Stimulated activated naive CD4-positive, alpha-beta T cell (primary cell): Measurements from ENCODE around the gene ITPRID1.

ENCODE experiments used
- DNase-seq, 6 experiments: peaks; one replicate each; lab custom pipeline; 2025; lab: John Stamatoyannopoulos, UW

ITPRID1 gene

DNA sequence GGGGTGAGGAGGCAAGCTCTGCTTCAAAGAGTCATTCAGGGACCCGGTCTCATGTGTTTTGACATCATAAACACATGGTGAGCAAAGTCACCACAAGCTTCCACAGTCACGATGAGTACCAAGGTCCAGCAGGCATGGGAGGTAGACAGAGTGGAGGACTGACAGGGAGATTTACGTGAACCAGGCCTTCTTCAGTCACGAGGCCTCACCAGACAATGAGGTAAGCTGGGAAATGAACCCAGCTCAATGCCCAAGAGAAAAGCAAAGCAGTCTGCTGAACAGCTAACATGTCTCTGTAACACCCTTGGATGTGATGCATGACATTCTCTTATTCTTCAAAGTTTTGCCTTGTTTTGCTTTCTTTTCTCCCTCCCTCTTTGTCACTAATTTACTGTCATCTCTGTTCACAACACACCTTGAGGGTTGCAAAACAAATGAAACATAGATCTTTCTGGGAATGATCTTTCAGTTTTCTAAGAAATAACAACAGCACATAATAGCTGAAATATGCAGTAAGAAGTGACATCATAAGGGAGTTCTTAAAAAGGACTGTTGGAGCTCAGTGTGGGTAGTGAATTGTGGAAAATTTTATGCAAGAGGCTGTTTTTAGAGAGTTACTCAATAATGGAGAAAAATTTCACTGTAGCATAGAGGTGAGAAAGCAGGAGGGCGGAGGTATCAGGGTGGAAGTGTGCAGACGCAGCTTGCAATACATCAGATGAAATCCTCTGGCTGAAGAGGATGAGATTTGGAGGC lies 182.1 kb downstream of the ITPRID1 start:
- no peak for DNase-seq

DNA sequence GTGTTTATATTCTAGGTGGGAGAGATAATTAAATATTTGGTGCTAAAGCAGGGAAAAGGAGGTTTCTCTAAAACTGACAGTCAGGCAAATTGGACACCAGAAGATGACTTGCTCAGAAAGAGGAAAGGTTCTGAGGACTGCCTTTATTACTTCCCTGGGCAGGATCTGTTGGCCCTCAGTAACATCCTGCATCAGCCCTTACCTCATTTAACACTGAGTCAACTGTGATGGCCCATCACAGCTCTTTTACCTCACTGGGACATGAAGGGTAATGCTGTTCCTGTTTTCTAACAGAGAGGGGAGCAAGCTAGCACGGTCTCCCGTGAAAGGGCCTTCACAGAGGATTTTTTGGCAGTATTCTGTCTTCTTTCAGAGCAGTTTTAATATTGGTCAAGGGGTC lies 185.2 kb downstream of the ITPRID1 start:
- DNase-seq, result no peak

DNA sequence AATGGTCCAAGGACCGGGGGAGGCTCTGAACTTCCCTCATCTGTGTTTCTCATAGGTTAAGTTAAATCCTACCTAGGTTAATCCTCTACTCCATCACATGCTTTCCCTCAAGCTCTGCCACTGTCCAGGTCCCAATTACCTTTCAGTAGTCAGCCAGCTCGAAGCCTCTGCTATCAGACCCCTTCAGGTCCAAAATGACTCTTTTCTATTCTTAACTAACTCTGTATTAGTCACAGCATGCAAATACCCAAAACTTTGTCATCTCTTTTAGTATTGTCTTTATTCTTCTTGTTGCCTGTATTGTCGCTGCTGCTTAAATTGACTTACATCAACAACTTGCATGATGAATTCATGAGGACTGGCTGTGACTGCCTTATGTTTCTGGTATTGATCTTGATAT lies 188.5 kb downstream of the ITPRID1 start:
- DNase-seq, result no peak

DNA sequence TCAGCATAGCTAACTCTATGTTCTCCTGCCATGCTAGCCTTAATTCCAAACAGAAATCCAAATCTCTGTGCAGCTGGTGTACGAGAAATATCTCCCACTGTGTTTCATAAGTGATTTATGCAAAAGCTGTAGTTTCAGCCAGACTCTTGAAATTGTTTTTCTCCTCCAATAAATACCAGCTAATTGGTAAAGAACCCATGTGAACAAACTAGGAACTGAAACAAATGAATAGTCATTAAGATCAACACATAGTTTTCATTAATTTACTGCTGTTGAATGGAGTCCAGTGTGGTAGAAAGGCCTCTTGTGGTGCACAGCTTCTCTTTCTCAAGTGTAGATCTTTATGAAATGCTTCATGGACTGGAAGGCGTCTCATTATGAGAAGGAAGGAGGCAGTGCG lies 191.5 kb downstream of the ITPRID1 start:
- DNase-seq, result no peak

DNA sequence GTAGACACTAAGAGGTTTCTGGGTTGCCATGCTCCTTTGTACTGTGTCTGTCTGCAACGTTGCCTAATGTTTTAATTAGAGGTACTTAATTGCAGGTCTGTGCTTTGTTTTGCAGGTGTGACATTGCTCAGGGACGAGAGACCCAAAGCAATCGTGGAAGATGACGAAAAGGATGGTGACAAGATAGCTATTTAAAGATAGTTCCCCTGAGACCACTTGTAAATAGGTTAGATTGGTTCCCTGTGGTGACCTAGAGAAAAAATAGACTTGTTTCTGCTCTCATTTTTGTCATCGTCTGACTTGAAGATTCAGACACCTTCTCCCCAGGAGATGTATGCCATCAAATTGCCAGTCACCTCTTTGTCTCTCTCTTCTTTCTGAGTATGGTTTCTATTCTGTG lies 193.2 kb downstream of the ITPRID1 start:
- DNase-seq, result no peak
